Astrocyte of the cerebellum (primary cell): ENCODE data around the gene ATPAF1.
A peak's percentile ranks its signal among the peaks of the same experiment; 100 is the strongest.

Experiments used
- DNase-seq: peaks from one replicate; pipeline ENCODE4 v3.0.0-alpha.2; 2011; ENCODE audit warnings: low read depth
- H3K4me3 ChIP-seq: 2 replicates; pipeline ENCODE4 v1.5.1; 2011; ENCODE audit warnings: mild to moderate bottlenecking, low read depth, low read length, moderate library complexity
- in situ Hi-C: cut with HindIII; loops from 2 replicates; pipeline ENCODE4 v1.10.0; 2017; ENCODE audit warnings: low sequenced_read_pairs
- TF ChIP-seq, protein P1 (sequence below): IDR thresholded peaks from 2 replicates; pipeline ENCODE4 v1.5.1; 2012; ENCODE audit warnings: low read length, low read depth, moderate library complexity, mild to moderate bottlenecking; ENCODE audit errors: missing control alignments

Gene ATPAF1

DNA sequence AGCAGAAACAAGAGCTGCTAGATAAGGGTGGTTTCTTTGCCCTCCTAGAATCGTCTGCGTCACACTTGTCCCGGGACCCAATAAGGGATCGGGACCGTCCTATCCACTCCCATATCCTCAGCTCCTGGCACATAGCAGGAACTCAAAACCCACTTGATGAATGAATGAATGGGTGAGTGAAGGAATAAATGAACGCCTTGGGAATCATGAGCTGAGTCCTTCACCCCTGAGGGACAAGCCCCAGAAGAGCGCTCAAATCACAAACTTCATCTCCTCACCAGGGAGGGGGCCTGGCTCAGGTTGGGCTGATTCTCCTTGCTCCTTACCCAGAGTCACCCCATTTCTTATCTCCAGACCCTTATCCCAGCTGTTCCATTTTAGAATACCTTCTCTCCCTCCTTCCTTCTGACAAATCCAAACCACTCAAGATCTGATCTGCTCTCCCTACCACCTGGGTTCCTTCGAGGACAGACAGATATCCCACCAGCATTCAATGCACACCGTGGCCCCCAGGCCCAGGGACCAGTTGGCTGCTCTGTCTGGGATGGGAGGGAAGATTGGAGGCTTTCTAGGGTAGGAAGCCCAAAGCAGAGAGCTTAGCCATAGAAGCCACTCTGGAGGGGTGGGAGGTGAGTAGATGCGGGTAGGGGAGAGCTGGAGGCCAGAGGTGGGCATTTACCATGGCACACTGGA is 50.9 kb downstream of the ATPAF1 start:
- TF ChIP-seq, protein P1, sequence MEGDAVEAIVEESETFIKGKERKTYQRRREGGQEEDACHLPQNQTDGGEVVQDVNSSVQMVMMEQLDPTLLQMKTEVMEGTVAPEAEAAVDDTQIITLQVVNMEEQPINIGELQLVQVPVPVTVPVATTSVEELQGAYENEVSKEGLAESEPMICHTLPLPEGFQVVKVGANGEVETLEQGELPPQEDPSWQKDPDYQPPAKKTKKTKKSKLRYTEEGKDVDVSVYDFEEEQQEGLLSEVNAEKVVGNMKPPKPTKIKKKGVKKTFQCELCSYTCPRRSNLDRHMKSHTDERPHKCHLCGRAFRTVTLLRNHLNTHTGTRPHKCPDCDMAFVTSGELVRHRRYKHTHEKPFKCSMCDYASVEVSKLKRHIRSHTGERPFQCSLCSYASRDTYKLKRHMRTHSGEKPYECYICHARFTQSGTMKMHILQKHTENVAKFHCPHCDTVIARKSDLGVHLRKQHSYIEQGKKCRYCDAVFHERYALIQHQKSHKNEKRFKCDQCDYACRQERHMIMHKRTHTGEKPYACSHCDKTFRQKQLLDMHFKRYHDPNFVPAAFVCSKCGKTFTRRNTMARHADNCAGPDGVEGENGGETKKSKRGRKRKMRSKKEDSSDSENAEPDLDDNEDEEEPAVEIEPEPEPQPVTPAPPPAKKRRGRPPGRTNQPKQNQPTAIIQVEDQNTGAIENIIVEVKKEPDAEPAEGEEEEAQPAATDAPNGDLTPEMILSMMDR, result no peak
- in situ Hi-C loops, result no loop called here
- H3K4me3 ChIP-seq, result peak overlapping the region; percentile 65
- DNase-seq, result no peak

DNA sequence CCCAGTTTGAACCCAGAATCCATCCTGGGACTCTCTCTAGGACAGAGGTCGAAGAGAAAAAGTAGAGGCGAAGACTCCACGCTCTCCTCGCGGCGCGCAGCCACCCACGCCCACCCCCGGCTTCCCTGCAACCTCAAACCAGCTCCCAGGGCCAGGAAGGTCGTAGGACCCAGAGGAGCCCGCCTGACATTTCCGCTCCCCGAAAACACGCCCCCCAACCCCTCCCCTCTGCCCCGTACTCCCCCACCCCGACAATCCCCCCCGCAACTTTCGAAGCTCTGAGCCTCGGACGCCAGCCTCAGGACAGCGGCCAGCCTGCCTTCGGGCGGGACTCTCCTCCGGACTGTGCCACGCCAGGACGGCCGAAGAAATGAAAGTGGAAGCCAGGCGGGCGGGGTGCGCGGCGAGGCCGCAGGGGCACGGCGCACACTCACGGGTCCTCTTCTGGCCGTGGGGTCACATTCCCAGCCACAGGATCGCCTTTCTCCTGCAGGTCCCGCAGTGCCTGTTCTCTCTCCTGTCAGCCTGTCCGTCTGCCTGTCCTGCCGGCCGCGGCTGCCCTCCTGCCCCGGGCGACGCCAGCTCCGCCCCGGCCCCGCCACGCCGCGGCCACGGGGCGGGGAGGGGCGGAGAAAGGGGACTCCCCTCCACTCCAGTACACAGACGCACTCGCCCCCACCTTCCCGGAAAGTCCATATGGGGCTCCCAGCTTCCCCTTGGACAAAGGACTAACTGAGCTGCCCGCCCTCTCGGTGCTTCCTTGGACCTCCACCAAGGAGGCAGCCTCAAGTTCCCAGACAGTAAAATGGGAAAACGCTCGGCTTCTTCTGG is 51.7 kb downstream of the ATPAF1 start, which contains the start of gene MOB3C:
MOB3C (minus strand) TSS at position 535 of the 831 bp plus-strand sequence. CDS start 3,490 bp downstream, outside the sequence.
- H3K4me3 ChIP-seq, result peak within 1 kb of the TSS; percentile 65
- in situ Hi-C loops, result no loop called here
- TF ChIP-seq, protein P1, result no peak
- DNase-seq, result peak; percentile 26

GRCh38 chr1:46615735-46616134 is 52.4 kb downstream of the ATPAF1 start:
- in situ Hi-C loops, result no loop called here
- peak overlapping the region; percentile 65 for H3K4me3 ChIP-seq
- TF ChIP-seq, protein P1, result no peak
- DNase-seq, result no peak

GRCh38 chr1:46615088-46615487 is 53.1 kb downstream of the ATPAF1 start:
- H3K4me3 ChIP-seq, result no peak overlapping the region
- in situ Hi-C loops, result no loop called here
- TF ChIP-seq, protein P1, result no peak
- no peak for DNase-seq

DNA sequence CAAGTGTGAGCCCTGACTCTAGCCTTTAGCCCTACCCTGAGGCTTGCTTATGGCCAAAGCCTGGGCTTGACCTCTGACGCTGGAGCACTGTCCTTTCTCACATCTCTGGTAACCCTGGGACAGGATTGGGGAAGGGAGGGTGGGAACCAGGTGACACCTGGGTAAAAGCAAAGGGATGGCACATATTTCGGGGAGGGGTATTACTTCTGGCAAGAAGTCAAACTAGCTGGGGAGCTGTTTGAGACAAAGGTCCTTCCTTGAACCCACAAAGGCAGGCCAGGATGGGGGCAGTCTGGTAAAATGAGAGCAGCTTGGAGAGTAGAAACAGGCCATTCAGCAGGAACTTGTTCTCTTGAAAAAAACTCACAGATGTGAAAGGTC is 53.6 kb downstream of the ATPAF1 start:
- no peak for DNase-seq
- TF ChIP-seq, protein P1, result no peak
- H3K4me3 ChIP-seq, result no peak overlapping the region
- in situ Hi-C loops, result no loop called here

DNA sequence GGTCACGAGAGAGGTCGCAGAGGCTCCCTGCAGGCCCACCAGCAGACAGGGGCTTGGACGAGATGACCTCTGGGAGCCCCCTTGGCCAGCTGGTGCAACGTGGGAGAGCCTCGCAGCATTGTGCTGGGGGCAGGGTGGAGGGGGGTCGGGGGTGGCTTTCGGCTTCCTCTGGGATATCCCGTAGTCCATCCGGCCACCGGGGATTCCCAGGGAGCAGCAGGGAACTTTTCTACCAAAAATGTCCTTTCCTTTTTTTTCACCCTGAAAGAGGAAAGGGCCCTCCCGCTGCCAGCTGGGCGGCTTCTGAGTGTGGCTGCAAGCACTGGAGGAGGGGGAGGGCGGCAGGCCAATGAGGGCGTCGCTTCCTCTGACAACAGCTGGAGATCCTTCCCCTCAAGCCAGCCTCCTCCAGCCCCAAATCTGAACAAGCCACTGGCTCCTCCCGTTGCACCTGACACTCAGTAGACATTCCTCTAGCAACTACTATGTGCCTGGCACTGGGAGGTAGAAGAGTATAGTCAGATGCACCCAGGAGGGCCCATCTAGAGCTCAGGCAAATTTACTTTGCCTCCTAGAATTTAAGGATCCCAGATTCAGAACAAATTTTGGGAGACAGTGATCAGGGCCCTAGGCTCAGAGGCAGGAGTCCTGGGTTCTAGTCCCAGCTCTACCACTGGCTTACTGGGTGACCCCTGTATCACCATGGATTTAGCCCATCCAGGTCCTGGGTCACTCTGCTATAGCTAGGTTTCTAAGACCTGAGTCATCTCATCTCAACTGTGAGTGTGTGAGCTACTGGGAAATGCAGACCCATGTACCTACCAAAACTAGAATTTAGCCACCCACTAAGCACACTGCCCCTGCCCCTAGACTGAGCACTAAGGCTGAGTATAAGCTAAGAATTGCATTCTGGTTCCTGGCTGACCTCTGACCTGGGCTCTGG is 54.2 kb downstream of the ATPAF1 start:
- in situ Hi-C loops, result no loop called here
- peak; percentile 13 for DNase-seq
- H3K4me3 ChIP-seq, result no peak overlapping the region
- TF ChIP-seq, protein P1, result no peak
